ENCODE data around the gene MAP3K19. TPM values are rescaled to one million over a fixed set of nuclear protein-coding genes. Genes with fewer than 3 reads are reported as not detected.
"Not testable (repeated sequence)": the region's sequence is repeated elsewhere in the genome, so short reads cannot be mapped to it uniquely, and the experiment has no call there.

MAP3K19 gene
- total RNA-seq, 1 donor from 2014 or later, result not detected

GRCh38 chr2:134979221-134979620, 68.0 kb downstream of the MAP3K19 start:
- no peak for DNase-seq (ENCODE audit: extremely low spot score in 2 of 2)
- H3K36me3 ChIP-seq, result no peaks in the 10 kb centered on the region
- no peak overlapping the region for H3K27ac ChIP-seq
- intact Hi-C loops (cut with DNase I), result no loop called here
- peaks cover 3% of the 10 kb centered on the region for H3K9me3 ChIP-seq
- no peaks in the 10 kb centered on the region for H3K4me1 ChIP-seq
- no peaks in the 10 kb centered on the region for H3K27me3 ChIP-seq
- no peak overlapping the region for H3K4me3 ChIP-seq
- no peak for TF ChIP-seq CTCF (IDR thresholded peaks at IDR 0.05)
- TF ChIP-seq POLR2AphosphoS5 (IDR thresholded peaks at IDR 0.05; ENCODE audit: insufficient read depth in 1 of 2, low read depth in 1 of 2), result no peak
- TF ChIP-seq POLR2A (IDR thresholded peaks at IDR 0.05), result no peak

- H3K4me1 ChIP-seq; intact Hi-C loops (cut with DNase I); H3K27ac ChIP-seq; DNase-seq (ENCODE audit: extremely low spot score in 2 of 2); H3K27me3 ChIP-seq; H3K4me3 ChIP-seq; H3K36me3 ChIP-seq; H3K9me3 ChIP-seq: not testable (repeated sequence)
Observed at GRCh38 chr2:134977104-134977503, 70.1 kb downstream of the MAP3K19 start.

- H3K36me3 ChIP-seq, result no peaks in the 10 kb centered on the region
- intact Hi-C loops (cut with DNase I), result no loop called here
- TF ChIP-seq POLR2AphosphoS5 (IDR thresholded peaks at IDR 0.05; ENCODE audit: insufficient read depth in 1 of 2, low read depth in 1 of 2) (no peak), CTCF (IDR thresholded peaks at IDR 0.05) (no peak), POLR2A (IDR thresholded peaks at IDR 0.05) (no peak)
Observed at GRCh38 chr2:134976074-134976702, 71.1 kb downstream of the MAP3K19 start.

GRCh38 chr2:134975281-134976009, 71.8 kb downstream of the MAP3K19 start:
- no peaks in the 10 kb centered on the region for H3K4me1 ChIP-seq
- H3K36me3 ChIP-seq, result no peaks in the 10 kb centered on the region
- intact Hi-C loops (cut with DNase I), result no loop called here
- H3K9me3 ChIP-seq, result peaks cover 6% of the 10 kb centered on the region
- TF ChIP-seq POLR2AphosphoS5 (IDR thresholded peaks at IDR 0.05; ENCODE audit: insufficient read depth in 1 of 2, low read depth in 1 of 2), result no peak
- no peak for TF ChIP-seq CTCF (IDR thresholded peaks at IDR 0.05)
- no peak for TF ChIP-seq POLR2A (IDR thresholded peaks at IDR 0.05)
- H3K27ac ChIP-seq, result no peak overlapping the region
- DNase-seq (ENCODE audit: extremely low spot score in 2 of 2), result no peak
- H3K4me3 ChIP-seq, result no peak overlapping the region
- H3K27me3 ChIP-seq, result no peaks in the 10 kb centered on the region

More at GRCh38 chr2:134976074-134976702, 71.1 kb downstream of the MAP3K19 start:
- peaks cover 6% of the 10 kb centered on the region for H3K9me3 ChIP-seq
- H3K27ac ChIP-seq, result no peak overlapping the region
- no peak for DNase-seq (ENCODE audit: extremely low spot score in 2 of 2)
- no peaks in the 10 kb centered on the region for H3K27me3 ChIP-seq
- H3K4me3 ChIP-seq, result no peak overlapping the region
- H3K4me1 ChIP-seq, result no peaks in the 10 kb centered on the region

GRCh38 chr2:134973241-134974138, 73.8 kb downstream of the MAP3K19 start:
- H3K4me1 ChIP-seq, result no peaks in the 10 kb centered on the region
- intact Hi-C loops (cut with DNase I), result no loop called here
- no peak for TF ChIP-seq CTCF (IDR thresholded peaks at IDR 0.05)
- no peak for TF ChIP-seq POLR2A (IDR thresholded peaks at IDR 0.05)
- no peak for TF ChIP-seq POLR2AphosphoS5 (IDR thresholded peaks at IDR 0.05; ENCODE audit: insufficient read depth in 1 of 2, low read depth in 1 of 2)
- H3K4me3 ChIP-seq, result no peak overlapping the region
- H3K36me3 ChIP-seq, result no peaks in the 10 kb centered on the region
- H3K9me3 ChIP-seq, result peaks cover 6% of the 10 kb centered on the region
- H3K27ac ChIP-seq, result no peak overlapping the region
- DNase-seq (ENCODE audit: extremely low spot score in 2 of 2), result no peak
- H3K27me3 ChIP-seq, result no peaks in the 10 kb centered on the region

GRCh38 chr2:134967166-134967565, 80.1 kb downstream of the MAP3K19 start:
- H3K27me3 ChIP-seq; H3K27ac ChIP-seq; intact Hi-C loops (cut with DNase I); H3K9me3 ChIP-seq; DNase-seq (ENCODE audit: extremely low spot score in 2 of 2); H3K4me3 ChIP-seq; H3K36me3 ChIP-seq; H3K4me1 ChIP-seq: not testable (repeated sequence)
